SJSA1 (cell line): ENCODE measurements around the gene KLF11. TPM values are rescaled to one million over a fixed set of nuclear protein-coding genes. Genes with fewer than 3 reads are reported as not detected.

Experiments used
- DNase-seq, 2 experiments: peaks; one replicate each; pipeline ENCODE4 v3.0.0-alpha.2; 2015 to 2020; ENCODE audit warnings: low spot score in 2 of 2, low read depth in 1 of 2
- H3K27ac ChIP-seq: fragments of 250-450 bp; sonication (Bioruptor Pico); 2 replicates; pipeline ENCODE4 v1.5.1; 2020; ENCODE audit warnings: mild to moderate bottlenecking, moderate library complexity
- H3K27me3 ChIP-seq: fragments of 250-450 bp; sonication (Bioruptor Pico); replicated peaks from 2 replicates; pipeline ENCODE4 v1.5.1; 2020; ENCODE audit warnings: mild to moderate bottlenecking, moderate library complexity
- H3K36me3 ChIP-seq: fragments of 250-450 bp; sonication (Bioruptor Pico); 2 replicates; pipeline ENCODE4 v1.5.1; 2020; ENCODE audit warnings: mild to moderate bottlenecking
- H3K4me1 ChIP-seq: fragments of 250-450 bp; sonication (Bioruptor Pico); replicated peaks from 2 replicates; pipeline ENCODE4 v1.6.1; 2021; ENCODE audit warnings: mild to moderate bottlenecking
- H3K4me3 ChIP-seq: fragments of 250-450 bp; sonication (Bioruptor Pico); 2 replicates; pipeline ENCODE4 v1.5.1; 2020; ENCODE audit warnings: mild to moderate bottlenecking
- H3K9me3 ChIP-seq: fragments of 250-450 bp; sonication (Bioruptor Pico); replicated peaks from 2 replicates; pipeline ENCODE4 v1.5.1; 2020; ENCODE audit warnings: mild to moderate bottlenecking
- total RNA-seq: library from RNA; depleted of rRNA; stranded (reverse); fragments of >200 nt; shearing (Covaris generic); gene quantifications from 2 replicates; pipeline ENCODE4 v1.2.3, GENCODE V29; 2014; rRNA removed

Gene KLF11
- total RNA-seq, result 13.6 and 16.0 TPM in 2 replicates

DNA sequence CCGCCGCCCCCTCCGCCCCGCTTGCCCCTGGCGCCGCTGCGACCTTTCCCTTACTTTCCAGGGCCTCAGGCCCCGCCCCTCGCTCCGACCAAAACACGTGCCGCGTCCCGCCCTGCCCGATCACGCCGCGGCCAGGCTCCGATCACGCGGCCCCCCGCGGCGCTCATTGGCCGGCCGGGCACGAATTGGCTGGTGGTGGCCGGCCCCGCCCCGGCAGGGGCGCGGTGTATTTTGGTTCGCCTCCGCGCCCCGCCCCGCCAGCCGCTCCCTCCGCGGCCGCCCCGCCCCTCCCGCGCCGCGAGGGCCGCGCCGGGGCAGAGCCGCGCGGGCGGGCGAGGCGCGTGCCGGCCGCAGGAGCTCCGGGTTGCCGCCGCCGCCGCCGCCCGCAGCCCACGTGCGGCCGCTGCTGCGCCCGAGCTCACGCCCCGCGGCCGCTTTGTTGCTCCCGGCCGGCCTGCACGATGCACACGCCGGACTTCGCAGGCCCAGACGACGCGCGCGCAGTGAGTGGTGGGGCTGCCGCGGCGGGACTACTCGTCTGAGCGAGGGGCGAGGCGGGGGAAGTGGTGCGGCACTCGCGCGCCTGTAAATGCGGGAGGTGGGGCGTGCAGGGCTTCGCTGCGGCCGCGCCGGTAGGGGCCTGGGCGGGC is at the start of gene KLF11:
TSS of gene KLF11 (plus strand) at position 295 of the 650 bp plus-strand sequence. CDS start at position 462, 167 bp downstream.
- H3K4me1 ChIP-seq, result peaks cover 16% of the 10 kb centered on the region
- peak within 1 kb of the TSS; percentile 97 for H3K4me3 ChIP-seq
- H3K27me3 ChIP-seq, result no peaks in the 10 kb centered on the region
- peaks cover 7% of the 10 kb centered on the region for H3K9me3 ChIP-seq
- H3K27ac ChIP-seq, result peak within 1 kb of the TSS; percentile 97
- peak; percentile 84 to 91 for DNase-seq
- H3K36me3 ChIP-seq, result peaks cover 31% of the 10 kb centered on the region

GRCh38 chr2:9994462-9994861 is 48.9 kb upstream of the KLF11 start:
- H3K27ac ChIP-seq, result no peak overlapping the region
- peaks cover 17% of the 10 kb centered on the region for H3K4me1 ChIP-seq
- H3K36me3 ChIP-seq, result no peaks in the 10 kb centered on the region
- no peaks in the 10 kb centered on the region for H3K27me3 ChIP-seq
- no peak for DNase-seq
- no peak overlapping the region for H3K4me3 ChIP-seq
- no peaks in the 10 kb centered on the region for H3K9me3 ChIP-seq

DNA sequence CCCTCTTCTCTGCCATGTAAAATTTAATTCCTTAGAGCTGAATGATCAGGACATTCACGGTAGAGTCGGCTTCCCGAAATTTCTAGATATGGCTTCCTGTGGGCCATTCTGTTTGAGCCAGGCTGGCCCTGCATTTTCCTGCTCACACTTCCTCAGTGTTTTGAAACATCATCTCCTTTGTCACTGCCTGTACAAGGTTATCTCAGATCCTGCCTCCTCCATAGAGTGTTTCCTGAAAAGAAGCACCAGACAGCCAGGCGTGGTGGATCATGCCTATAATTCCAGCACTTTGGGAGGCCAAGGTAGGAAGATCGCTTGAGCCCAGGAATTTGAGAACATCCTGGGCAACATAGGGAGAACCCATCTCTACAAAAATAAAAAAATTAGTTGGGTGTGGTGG is 48.3 kb upstream of the KLF11 start:
- no peak for DNase-seq
- H3K9me3 ChIP-seq, result no peaks in the 10 kb centered on the region
- H3K27me3 ChIP-seq, result no peaks in the 10 kb centered on the region
- peaks cover 17% of the 10 kb centered on the region for H3K4me1 ChIP-seq
- H3K4me3 ChIP-seq, result no peak overlapping the region
- no peaks in the 10 kb centered on the region for H3K36me3 ChIP-seq
- H3K27ac ChIP-seq, result no peak overlapping the region

- H3K27me3 ChIP-seq, result no peaks in the 10 kb centered on the region
- DNase-seq, result no peak
- H3K4me1 ChIP-seq, result peaks cover 8% of the 10 kb centered on the region
- H3K27ac ChIP-seq, result no peak overlapping the region
- H3K9me3 ChIP-seq, result no peaks in the 10 kb centered on the region
- no peak overlapping the region for H3K4me3 ChIP-seq
- H3K36me3 ChIP-seq, result no peaks in the 10 kb centered on the region
These were observed 47.0 kb upstream of the KLF11 start for GRCh38 chr2:9996321-9996720.

GRCh38 chr2:9997936-9998335 is 45.4 kb upstream of the KLF11 start:
- H3K27me3 ChIP-seq, result no peaks in the 10 kb centered on the region
- no peak for DNase-seq

GRCh38 chr2:9998916-9999654 is 44.3 kb upstream of the KLF11 start:
- H3K9me3 ChIP-seq, result no peaks in the 10 kb centered on the region

More at GRCh38 chr2:9997936-9998335, 45.4 kb upstream of the KLF11 start:
- Histone ChIP-seq H3K4me3 (no peak overlapping the region), H3K27ac (no peak overlapping the region), H3K4me1 (peaks cover 8% of the 10 kb centered on the region), H3K9me3 (no peaks in the 10 kb centered on the region), H3K36me3 (no peaks in the 10 kb centered on the region)

GRCh38 chr2:9999693-10000092 is 43.7 kb upstream of the KLF11 start:
- no peaks in the 10 kb centered on the region for H3K36me3 ChIP-seq
- no peaks in the 10 kb centered on the region for H3K4me1 ChIP-seq
- no peaks in the 10 kb centered on the region for H3K27me3 ChIP-seq
- H3K4me3 ChIP-seq, result no peak overlapping the region
- H3K27ac ChIP-seq, result no peak overlapping the region
- no peak for DNase-seq
- H3K9me3 ChIP-seq, result no peaks in the 10 kb centered on the region

More at GRCh38 chr2:9998916-9999654, 44.3 kb upstream of the KLF11 start:
- Histone ChIP-seq H3K36me3 (no peaks in the 10 kb centered on the region), H3K4me1 (no peaks in the 10 kb centered on the region), H3K27me3 (no peaks in the 10 kb centered on the region), H3K27ac (no peak overlapping the region), H3K4me3 (no peak overlapping the region)
- DNase-seq, result no peak

DNA sequence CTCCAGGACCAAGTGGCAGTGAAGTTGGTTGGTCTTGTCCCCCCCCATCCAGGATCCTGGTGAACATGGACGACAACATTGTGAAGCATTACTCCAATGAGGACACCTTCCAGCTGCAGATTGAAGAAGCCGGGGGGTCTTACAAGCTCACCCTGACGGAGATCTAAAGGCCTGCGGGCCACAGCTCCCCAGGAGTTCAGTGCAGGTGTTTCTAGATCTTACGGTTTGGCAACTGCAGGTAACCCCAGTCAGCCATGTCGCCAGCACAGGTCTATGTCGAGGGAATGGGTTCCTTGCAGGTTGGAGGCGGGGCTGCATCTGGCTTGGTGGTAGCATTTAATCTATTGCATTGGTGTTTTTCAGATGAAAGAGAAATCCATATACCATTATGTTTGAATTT is 42.8 kb upstream of the KLF11 start:
- no peak overlapping the region for H3K4me3 ChIP-seq
- no peaks in the 10 kb centered on the region for H3K4me1 ChIP-seq
- DNase-seq, result no peak
- H3K27me3 ChIP-seq, result no peaks in the 10 kb centered on the region
- H3K9me3 ChIP-seq, result no peaks in the 10 kb centered on the region
- H3K36me3 ChIP-seq, result no peaks in the 10 kb centered on the region
- no peak overlapping the region for H3K27ac ChIP-seq

DNA sequence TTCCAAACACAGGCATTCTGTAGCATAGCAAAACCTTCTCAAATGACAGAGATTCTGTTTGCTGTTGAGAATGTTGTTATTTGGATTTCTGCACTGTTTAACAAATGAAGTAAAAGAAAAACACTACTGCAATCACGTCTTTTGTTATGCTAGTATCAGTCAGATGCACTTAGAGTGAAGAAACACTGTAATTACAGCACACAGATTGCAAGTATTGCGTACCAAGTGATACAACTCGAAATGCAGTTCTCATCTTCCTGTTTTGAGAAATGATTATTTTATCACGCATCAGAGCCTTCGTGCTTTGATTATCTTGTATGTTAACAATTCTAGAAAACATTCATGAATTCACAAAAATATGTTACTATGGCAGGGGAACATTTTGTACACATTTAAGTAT is 41.8 kb upstream of the KLF11 start:
- no peak overlapping the region for H3K4me3 ChIP-seq
- no peak for DNase-seq
- H3K27me3 ChIP-seq, result no peaks in the 10 kb centered on the region
- no peaks in the 10 kb centered on the region for H3K9me3 ChIP-seq
- H3K4me1 ChIP-seq, result peaks cover 1% of the 10 kb centered on the region
- H3K27ac ChIP-seq, result no peak overlapping the region
- H3K36me3 ChIP-seq, result no peaks in the 10 kb centered on the region

DNA sequence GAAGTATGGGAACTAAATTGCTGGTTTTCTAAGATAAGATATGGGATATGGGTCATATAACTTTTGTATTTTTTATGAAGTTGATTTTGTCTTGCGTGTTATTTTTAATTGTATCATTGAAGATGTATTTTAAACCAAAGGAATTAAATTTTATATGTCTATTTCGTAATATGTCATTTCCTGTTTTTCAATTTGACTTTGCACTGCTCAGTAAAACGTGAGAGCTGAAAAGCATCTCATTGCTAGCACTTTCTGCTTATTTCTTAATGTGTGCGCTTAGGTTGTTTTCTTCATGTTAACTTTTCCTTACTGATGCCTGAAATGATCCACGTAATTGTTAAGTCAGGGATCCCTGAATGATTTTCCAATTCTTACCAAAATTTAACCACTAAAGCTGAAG is 41.2 kb upstream of the KLF11 start:
- Histone ChIP-seq H3K4me3 (no peak overlapping the region), H3K36me3 (no peaks in the 10 kb centered on the region), H3K4me1 (peaks cover 7% of the 10 kb centered on the region), H3K27me3 (no peaks in the 10 kb centered on the region), H3K9me3 (no peaks in the 10 kb centered on the region), H3K27ac (no peak overlapping the region)
- no peak for DNase-seq

- no peak for DNase-seq
- no peaks in the 10 kb centered on the region for H3K36me3 ChIP-seq
- no peaks in the 10 kb centered on the region for H3K27me3 ChIP-seq
- no peak overlapping the region for H3K27ac ChIP-seq
- peaks cover 11% of the 10 kb centered on the region for H3K4me1 ChIP-seq
- no peaks in the 10 kb centered on the region for H3K9me3 ChIP-seq
- H3K4me3 ChIP-seq, result no peak overlapping the region
These were observed 40.7 kb upstream of the KLF11 start for GRCh38 chr2:10002681-10003080.

- Histone ChIP-seq H3K27me3 (no peaks in the 10 kb centered on the region), H3K27ac (no peak overlapping the region), H3K4me3 (no peak overlapping the region), H3K9me3 (no peaks in the 10 kb centered on the region), H3K36me3 (no peaks in the 10 kb centered on the region), H3K4me1 (peaks cover 19% of the 10 kb centered on the region)
- DNase-seq, result no peak
These were observed 39.9 kb upstream of the KLF11 start for GRCh38 chr2:10003206-10004125.

GRCh38 chr2:10004401-10004800 is 38.9 kb upstream of the KLF11 start:
- DNase-seq, result no peak
- Histone ChIP-seq H3K36me3 (no peaks in the 10 kb centered on the region), H3K27ac (no peak overlapping the region), H3K9me3 (no peaks in the 10 kb centered on the region), H3K4me3 (no peak overlapping the region), H3K27me3 (no peaks in the 10 kb centered on the region), H3K4me1 (peaks cover 29% of the 10 kb centered on the region)

DNA sequence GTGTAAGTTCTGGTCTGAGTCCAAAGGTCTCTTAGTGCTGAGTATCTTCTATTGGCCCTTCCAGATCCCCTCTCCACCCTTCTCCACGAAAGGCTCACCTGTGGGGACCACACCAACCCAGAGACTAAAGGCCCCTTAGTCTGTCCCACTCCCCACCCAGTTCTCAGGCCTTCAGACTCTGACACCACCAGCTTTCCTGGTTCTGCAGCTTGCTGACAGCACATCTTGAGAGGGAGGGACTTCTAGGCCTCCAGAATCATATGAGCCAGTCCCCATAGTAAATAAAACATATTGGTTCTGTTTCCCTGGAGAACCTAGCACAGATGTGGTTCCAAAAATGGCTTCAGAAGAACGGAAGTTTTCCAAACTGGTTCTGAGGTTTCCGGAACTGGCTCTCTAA is 38.5 kb upstream of the KLF11 start:
- Histone ChIP-seq H3K36me3 (no peaks in the 10 kb centered on the region), H3K4me3 (no peak overlapping the region), H3K27ac (no peak overlapping the region), H3K4me1 (peaks cover 33% of the 10 kb centered on the region), H3K9me3 (no peaks in the 10 kb centered on the region), H3K27me3 (no peaks in the 10 kb centered on the region)
- DNase-seq, result no peak
